ENCODE measurements around the gene SF1. TPM values are rescaled to one million over a fixed set of nuclear protein-coding genes. Genes with fewer than 3 reads are reported as not detected.

The SF1 gene
- total and polyA plus RNA-seq, 2 donors from 2014 or later = 87.5 to 320 TPM

DNA sequence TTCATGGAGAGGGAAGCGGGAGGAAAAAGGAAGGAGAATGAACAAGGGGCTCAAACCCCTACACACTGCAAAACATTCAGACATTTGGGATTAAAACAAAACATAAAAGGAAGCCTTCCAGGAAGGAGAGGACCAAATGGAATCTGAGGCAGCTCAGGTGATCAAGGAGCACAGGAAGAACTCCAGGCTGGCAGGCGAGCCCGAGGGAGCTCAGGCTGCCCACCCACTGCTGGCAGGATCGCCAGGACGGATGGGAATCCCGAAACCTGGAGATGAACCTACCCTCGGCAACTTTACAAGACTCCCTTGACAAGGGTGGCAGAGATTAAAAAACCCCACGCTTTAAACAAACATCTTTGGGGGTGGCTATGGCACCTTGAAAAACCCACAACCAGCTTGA lies 13.6 kb downstream of the SF1 start:
- intact Hi-C loops (cut with DNase I) = no loop called here
- TF ChIP-seq, protein P1, sequence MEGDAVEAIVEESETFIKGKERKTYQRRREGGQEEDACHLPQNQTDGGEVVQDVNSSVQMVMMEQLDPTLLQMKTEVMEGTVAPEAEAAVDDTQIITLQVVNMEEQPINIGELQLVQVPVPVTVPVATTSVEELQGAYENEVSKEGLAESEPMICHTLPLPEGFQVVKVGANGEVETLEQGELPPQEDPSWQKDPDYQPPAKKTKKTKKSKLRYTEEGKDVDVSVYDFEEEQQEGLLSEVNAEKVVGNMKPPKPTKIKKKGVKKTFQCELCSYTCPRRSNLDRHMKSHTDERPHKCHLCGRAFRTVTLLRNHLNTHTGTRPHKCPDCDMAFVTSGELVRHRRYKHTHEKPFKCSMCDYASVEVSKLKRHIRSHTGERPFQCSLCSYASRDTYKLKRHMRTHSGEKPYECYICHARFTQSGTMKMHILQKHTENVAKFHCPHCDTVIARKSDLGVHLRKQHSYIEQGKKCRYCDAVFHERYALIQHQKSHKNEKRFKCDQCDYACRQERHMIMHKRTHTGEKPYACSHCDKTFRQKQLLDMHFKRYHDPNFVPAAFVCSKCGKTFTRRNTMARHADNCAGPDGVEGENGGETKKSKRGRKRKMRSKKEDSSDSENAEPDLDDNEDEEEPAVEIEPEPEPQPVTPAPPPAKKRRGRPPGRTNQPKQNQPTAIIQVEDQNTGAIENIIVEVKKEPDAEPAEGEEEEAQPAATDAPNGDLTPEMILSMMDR (IDR thresholded peaks at IDR 0.05; ENCODE audit: borderline replicate concordance, extremely low read depth, insufficient read depth) = no peak
- H3K4me3 ChIP-seq (ENCODE audit: low read length in 3 of 3) = no peak overlapping the region
- H3K9ac ChIP-seq (ENCODE audit: low read length in 3 of 3) = peak overlapping the region in 1 of 3 donors; percentile 28
- peak overlapping the region in 1 of 2 donors; percentile 24 for H3K27ac ChIP-seq (ENCODE audit: low read depth in 2 of 2, low read length in 2 of 2)
- FAIRE-seq (no peak), DNase-seq (peak in 1 of 5 donors; percentile 26)
- H3K4me1 ChIP-seq (ENCODE audit: control insufficient read depth in 2 of 3, insufficient read depth in 2 of 3, low read depth in 1 of 3, low read length in 3 of 3) = peaks cover 3 to 50% (median 27%) of the 10 kb centered on the region in 3 donors
- no peaks in the 10 kb centered on the region for H3K9me3 ChIP-seq (ENCODE audit: control insufficient read depth in 2 of 3, insufficient read depth in 1 of 3, low read length in 3 of 3)
- no peaks in the 10 kb centered on the region for H3K27me3 ChIP-seq (ENCODE audit: control insufficient read depth, insufficient read depth, low read length)
- H3K36me3 ChIP-seq (ENCODE audit: control insufficient read depth in 2 of 3, insufficient read depth in 3 of 3, low read length in 3 of 3) = peaks cover 21 to 52% (median 45%) of the 10 kb centered on the region in 3 donors

DNA sequence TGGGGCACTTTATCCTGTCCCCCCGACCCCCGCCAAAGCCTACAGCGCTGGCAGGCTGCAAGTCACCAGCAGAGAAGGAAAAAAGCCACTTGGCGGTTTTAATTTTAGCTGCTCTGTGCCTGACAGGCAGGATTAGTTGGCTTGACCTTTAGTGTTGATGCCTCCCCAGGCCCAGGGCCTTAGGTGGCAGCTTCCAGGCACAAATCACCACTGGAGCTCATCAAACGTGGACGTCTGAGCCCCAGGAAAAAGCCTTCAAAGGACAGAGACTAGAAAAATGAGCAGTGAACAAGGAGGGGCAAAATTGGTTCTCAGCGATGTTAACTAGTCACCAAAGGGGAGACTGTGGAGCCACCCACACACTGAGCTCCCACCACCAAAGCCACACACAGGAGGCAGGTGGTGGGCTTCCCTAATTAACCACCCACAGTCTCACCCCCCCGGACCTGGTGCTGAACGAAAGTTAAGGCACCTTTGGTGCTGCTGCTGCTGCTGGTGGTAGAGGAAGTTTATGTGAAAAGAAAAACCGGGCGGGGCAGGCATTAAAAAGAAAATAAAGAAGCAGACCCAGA lies 14.2 kb downstream of the SF1 start:
- H3K27ac ChIP-seq (ENCODE audit: low read depth in 2 of 2, low read length in 2 of 2) = peak overlapping the region; percentile 56
- FAIRE-seq (no peak), DNase-seq (peak in 2 of 5 donors; percentile 44 to 51)
- H3K9me3 ChIP-seq (ENCODE audit: control insufficient read depth in 2 of 3, insufficient read depth in 1 of 3, low read length in 3 of 3) = no peaks in the 10 kb centered on the region
- peaks cover 15 to 46% (median 39%) of the 10 kb centered on the region in 3 donors for H3K36me3 ChIP-seq (ENCODE audit: control insufficient read depth in 2 of 3, insufficient read depth in 3 of 3, low read length in 3 of 3)
- H3K27me3 ChIP-seq (ENCODE audit: control insufficient read depth, insufficient read depth, low read length) = no peaks in the 10 kb centered on the region
- TF ChIP-seq, protein P1 (IDR thresholded peaks at IDR 0.05; ENCODE audit: borderline replicate concordance, extremely low read depth, insufficient read depth) = no peak
- no peak overlapping the region for H3K4me3 ChIP-seq (ENCODE audit: low read length in 3 of 3)
- intact Hi-C loops (cut with DNase I) = no loop called here
- peak overlapping the region in 1 of 3 donors; percentile 10 for H3K9ac ChIP-seq (ENCODE audit: low read length in 3 of 3)
- H3K4me1 ChIP-seq (ENCODE audit: control insufficient read depth in 2 of 3, insufficient read depth in 2 of 3, low read depth in 1 of 3, low read length in 3 of 3) = peaks cover 3 to 55% (median 30%) of the 10 kb centered on the region in 3 donors

DNA sequence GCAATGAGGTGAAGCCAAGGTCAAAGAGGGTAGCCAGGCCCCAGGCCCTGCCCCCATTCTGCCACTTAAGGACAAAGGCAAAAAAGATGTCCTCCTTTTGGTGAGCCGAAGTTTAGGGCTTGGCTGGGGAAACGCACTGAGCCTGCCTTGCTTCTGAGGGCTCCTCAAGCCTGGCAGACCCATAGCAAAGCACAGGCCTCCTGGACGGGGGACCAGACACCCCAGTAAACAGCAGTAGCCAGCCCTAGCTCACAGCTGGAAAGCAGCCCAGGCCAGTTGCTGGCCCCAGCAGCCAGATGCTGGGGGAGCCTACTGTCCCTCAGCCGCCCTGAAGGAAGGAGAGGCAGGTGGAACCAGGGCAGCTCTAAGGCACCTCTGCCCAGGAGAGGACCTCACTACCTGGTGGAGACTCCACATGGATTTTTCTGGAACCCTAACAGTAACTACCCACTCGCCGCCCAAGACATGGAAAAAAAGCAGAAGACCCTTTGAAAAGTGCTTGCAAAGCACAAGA lies 14.8 kb downstream of the SF1 start:
- peaks cover 3 to 55% (median 30%) of the 10 kb centered on the region in 3 donors for H3K4me1 ChIP-seq (ENCODE audit: control insufficient read depth in 2 of 3, insufficient read depth in 2 of 3, low read depth in 1 of 3, low read length in 3 of 3)
- peaks cover 10 to 40% (median 33%) of the 10 kb centered on the region in 3 donors for H3K36me3 ChIP-seq (ENCODE audit: control insufficient read depth in 2 of 3, insufficient read depth in 3 of 3, low read length in 3 of 3)
- peak overlapping the region; percentile 56 for H3K27ac ChIP-seq (ENCODE audit: low read depth in 2 of 2, low read length in 2 of 2)
- H3K4me3 ChIP-seq (ENCODE audit: low read length in 3 of 3) = no peak overlapping the region
- TF ChIP-seq, protein P1 (IDR thresholded peaks at IDR 0.05; ENCODE audit: borderline replicate concordance, extremely low read depth, insufficient read depth) = no peak
- intact Hi-C loops (cut with DNase I) = no loop called here
- DNase-seq (peak in 2 of 5 donors; percentile 63), FAIRE-seq (no peak)
- no peaks in the 10 kb centered on the region for H3K27me3 ChIP-seq (ENCODE audit: control insufficient read depth, insufficient read depth, low read length)
- H3K9ac ChIP-seq (ENCODE audit: low read length in 3 of 3) = peak overlapping the region in 2 of 3 donors; percentile 17 to 31
- no peaks in the 10 kb centered on the region for H3K9me3 ChIP-seq (ENCODE audit: control insufficient read depth in 2 of 3, insufficient read depth in 1 of 3, low read length in 3 of 3)

Measured in kidney (tissue), 14 donors.